Erythroblast (primary cell): ENCODE data around the gene MCM7.
A peak's percentile ranks its signal among the peaks of the same experiment; 100 is the strongest.

ENCODE experiments used
- DNase-seq, 2 experiments: peaks; one replicate each; lab custom pipeline; 2025; lab: John Stamatoyannopoulos, UW
- GATA1 ChIP-seq: IDR thresholded peaks from 2 replicates; pipeline ENCODE4 v1.6.1; 2011; ENCODE audit warnings: low read depth, mild to moderate bottlenecking, control low read depth, low read length, moderate library complexity
- POLR2A ChIP-seq: IDR thresholded peaks from 2 replicates; pipeline ENCODE4 v1.6.1; 2011; ENCODE audit warnings: mild to moderate bottlenecking, low read length

The MCM7 gene

GRCh38 chr7:100080907-100081534 lies 20.2 kb downstream of the MCM7 start:
- no peak for TF ChIP-seq POLR2A
- no peak for TF ChIP-seq GATA1
- peak; percentile 63 to 67 for DNase-seq

- TF ChIP-seq GATA1: no peak
- no peak for TF ChIP-seq POLR2A
- no peak for DNase-seq
Measured at GRCh38 chr7:100079024-100079560, 22.1 kb downstream of the MCM7 start.

- no peak for DNase-seq
- TF ChIP-seq POLR2A (no peak), GATA1 (no peak)
Measured at GRCh38 chr7:100077205-100077604, 24.0 kb downstream of the MCM7 start.

GRCh38 chr7:100075418-100075817 lies 25.8 kb downstream of the MCM7 start:
- no peak for TF ChIP-seq POLR2A
- no peak for TF ChIP-seq GATA1
- no peak for DNase-seq

GRCh38 chr7:100074841-100075240 lies 26.4 kb downstream of the MCM7 start:
- DNase-seq: no peak
- no peak for TF ChIP-seq GATA1
- TF ChIP-seq POLR2A: no peak

- no peak for TF ChIP-seq POLR2A
- TF ChIP-seq GATA1: no peak
- DNase-seq: no peak
Measured at GRCh38 chr7:100072462-100072861, 28.7 kb downstream of the MCM7 start.

GRCh38 chr7:100071018-100071723 lies 30.0 kb downstream of the MCM7 start:
- DNase-seq: no peak
- TF ChIP-seq POLR2A (no peak), GATA1 (no peak)

- no peak for TF ChIP-seq POLR2A
- no peak for TF ChIP-seq GATA1
- DNase-seq: no peak
Measured at GRCh38 chr7:100069991-100070390, 31.2 kb downstream of the MCM7 start.

- TF ChIP-seq GATA1 (no peak), POLR2A (no peak)
- DNase-seq: no peak
Measured at GRCh38 chr7:100066953-100067352, 34.2 kb downstream of the MCM7 start.

- DNase-seq: no peak
- no peak for TF ChIP-seq POLR2A
Measured at GRCh38 chr7:100065452-100066186, 35.6 kb downstream of the MCM7 start.

- no peak for DNase-seq
- TF ChIP-seq POLR2A: no peak
- no peak for TF ChIP-seq GATA1
Measured at GRCh38 chr7:100064162-100064561, 37.0 kb downstream of the MCM7 start.

- no peak for DNase-seq
- no peak for TF ChIP-seq GATA1
- no peak for TF ChIP-seq POLR2A
Measured at GRCh38 chr7:100063376-100063775, 37.8 kb downstream of the MCM7 start.

- DNase-seq: peak; percentile 88 to 96
- TF ChIP-seq GATA1: no peak
- peak; percentile 55 for TF ChIP-seq POLR2A
Measured at GRCh38 chr7:100061518-100062193, 39.5 kb downstream of the MCM7 start.
